KMS-11 (cell line): ENCODE data around the gene MRFAP1.

Source experiments
- H2AFZ ChIP-seq: fragments of 200-600 bp; sonication (generic); 2 replicates; pipeline ENCODE4 v1.6.1; 2016; ENCODE audit warnings: antibody characterized with exemption, mixed run types, low read depth
- H3K27ac ChIP-seq: fragments of 200-600 bp; sonication (generic); 2 replicates; pipeline ENCODE4 v1.6.1; 2016; ENCODE audit warnings: mild to moderate bottlenecking, mixed run types
- H3K27me3 ChIP-seq: fragments of 200-600 bp; sonication (generic); 2 replicates; pipeline ENCODE4 v1.6.1; 2017; ENCODE audit warnings: mild to moderate bottlenecking, low read depth, mixed run types, moderate library complexity; ENCODE audit not compliant: insufficient read depth
- H3K36me3 ChIP-seq: fragments of 200-600 bp; sonication (generic); 2 replicates; pipeline ENCODE4 v1.6.1; 2017; ENCODE audit warnings: mild to moderate bottlenecking, mixed run types; ENCODE audit not compliant: insufficient read depth
- H3K4me1 ChIP-seq: fragments of 200-600 bp; sonication (generic); 2 replicates; pipeline ENCODE4 v1.6.1; 2016; ENCODE audit warnings: mild to moderate bottlenecking, low read depth, mixed run types; ENCODE audit not compliant: poor library complexity, severe bottlenecking
- H3K4me2 ChIP-seq: fragments of 200-600 bp; sonication (generic); 2 replicates; pipeline ENCODE4 v1.7.0; 2016; ENCODE audit warnings: mild to moderate bottlenecking, mixed run types
- H3K4me3 ChIP-seq: fragments of 200-600 bp; sonication (generic); IDR thresholded peaks from 2 replicates; pipeline ENCODE4 v1.6.1; 2017; ENCODE audit warnings: low read depth, low read length, mixed read lengths; ENCODE audit not compliant: insufficient read depth
- H3K79me2 ChIP-seq: fragments of 200-600 bp; sonication (generic); 2 replicates; pipeline ENCODE4 v1.6.1; 2016; ENCODE audit warnings: low read depth, mixed run types; ENCODE audit not compliant: insufficient read depth
- H3K9ac ChIP-seq: fragments of 200-600 bp; sonication (generic); 2 replicates; pipeline ENCODE4 v1.6.1; 2016; ENCODE audit warnings: mild to moderate bottlenecking, mixed run types
- H4K20me1 ChIP-seq: fragments of 200-600 bp; sonication (generic); 2 replicates; pipeline ENCODE4 v1.6.1; 2016; ENCODE audit warnings: mild to moderate bottlenecking, mixed run types; ENCODE audit not compliant: insufficient read depth
- TF ChIP-seq, protein P1 (sequence below): fragments of 200-600 bp; sonication (generic); conservative IDR thresholded peaks from 2 replicates; pipeline ENCODE4 v1.6.1; 2017; ENCODE audit warnings: low read depth, mild to moderate bottlenecking, antibody characterized with exemption, low read length, moderate library complexity, mixed read lengths

Gene MRFAP1

DNA sequence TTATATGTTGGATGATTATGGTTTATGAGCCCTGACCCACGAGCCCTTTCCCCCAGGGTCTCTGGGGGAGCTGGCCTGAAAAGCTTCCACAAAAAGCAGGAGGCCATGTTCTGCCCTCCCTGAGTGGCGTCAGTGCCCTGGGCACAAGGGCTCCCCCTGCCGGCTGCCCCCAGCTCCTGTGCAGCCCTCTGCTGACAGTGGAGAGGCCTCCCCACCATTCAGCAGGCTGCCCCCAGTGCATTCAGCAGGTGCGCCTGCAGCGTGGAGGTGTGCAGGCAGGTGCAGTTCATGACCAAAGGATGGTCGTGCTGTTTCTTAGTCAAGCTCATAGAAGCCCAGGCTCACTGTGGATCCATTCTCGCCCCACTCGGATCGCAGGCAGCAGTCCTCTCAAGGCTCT is 40.7 kb downstream of the MRFAP1 start:
- no peak overlapping the region for H3K9ac ChIP-seq
- peaks cover 3% of the 10 kb centered on the region for H3K4me1 ChIP-seq
- H3K27me3 ChIP-seq = no peaks in the 10 kb centered on the region
- H3K79me2 ChIP-seq = peaks cover 5% of the 10 kb centered on the region; the same call in 1 of the 2 replicates
- no peak overlapping the region for H2AFZ ChIP-seq
- TF ChIP-seq, protein P1, sequence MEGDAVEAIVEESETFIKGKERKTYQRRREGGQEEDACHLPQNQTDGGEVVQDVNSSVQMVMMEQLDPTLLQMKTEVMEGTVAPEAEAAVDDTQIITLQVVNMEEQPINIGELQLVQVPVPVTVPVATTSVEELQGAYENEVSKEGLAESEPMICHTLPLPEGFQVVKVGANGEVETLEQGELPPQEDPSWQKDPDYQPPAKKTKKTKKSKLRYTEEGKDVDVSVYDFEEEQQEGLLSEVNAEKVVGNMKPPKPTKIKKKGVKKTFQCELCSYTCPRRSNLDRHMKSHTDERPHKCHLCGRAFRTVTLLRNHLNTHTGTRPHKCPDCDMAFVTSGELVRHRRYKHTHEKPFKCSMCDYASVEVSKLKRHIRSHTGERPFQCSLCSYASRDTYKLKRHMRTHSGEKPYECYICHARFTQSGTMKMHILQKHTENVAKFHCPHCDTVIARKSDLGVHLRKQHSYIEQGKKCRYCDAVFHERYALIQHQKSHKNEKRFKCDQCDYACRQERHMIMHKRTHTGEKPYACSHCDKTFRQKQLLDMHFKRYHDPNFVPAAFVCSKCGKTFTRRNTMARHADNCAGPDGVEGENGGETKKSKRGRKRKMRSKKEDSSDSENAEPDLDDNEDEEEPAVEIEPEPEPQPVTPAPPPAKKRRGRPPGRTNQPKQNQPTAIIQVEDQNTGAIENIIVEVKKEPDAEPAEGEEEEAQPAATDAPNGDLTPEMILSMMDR = no peak
- no peak overlapping the region for H3K27ac ChIP-seq
- no peaks in the 10 kb centered on the region for H4K20me1 ChIP-seq
- no peaks in the 10 kb centered on the region for H3K36me3 ChIP-seq
- no peak overlapping the region for H3K4me2 ChIP-seq
- no peak overlapping the region for H3K4me3 ChIP-seq

DNA sequence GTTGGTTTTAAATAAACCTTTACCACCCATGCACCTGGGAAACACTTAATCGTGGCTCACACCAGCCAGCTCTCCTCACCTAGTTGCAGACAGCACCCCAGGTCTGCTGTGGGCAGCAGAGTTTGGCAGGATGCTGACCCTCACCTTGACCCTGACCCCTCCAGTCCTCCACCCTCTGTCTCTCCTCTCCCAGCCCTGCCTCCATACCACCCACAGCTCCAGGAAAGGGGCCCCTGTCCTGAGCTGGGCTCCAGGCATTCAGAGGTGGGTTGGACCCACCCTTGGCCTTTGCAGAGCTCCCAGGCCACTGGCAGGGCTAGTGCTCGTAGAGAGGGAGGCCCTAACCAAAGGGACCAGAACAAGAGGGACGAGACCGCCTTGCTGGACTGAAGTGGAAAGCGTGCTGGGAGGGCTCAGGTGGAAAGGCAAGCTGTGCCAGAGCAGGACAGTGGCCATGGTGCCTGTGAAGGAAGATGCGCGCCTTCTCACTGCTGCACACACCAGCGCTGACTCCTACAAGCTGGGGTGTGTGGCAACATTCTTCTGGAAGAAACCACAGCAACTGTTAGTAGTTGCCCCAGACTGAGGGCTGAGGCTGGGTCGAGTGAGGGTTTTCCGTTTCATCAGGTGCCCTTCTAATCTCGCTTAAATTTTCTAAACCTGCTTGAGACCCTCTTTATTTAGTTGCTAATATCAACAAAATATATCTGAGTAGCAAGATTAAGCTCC is 42.5 kb downstream of the MRFAP1 start:
- H3K4me2 ChIP-seq = no peak overlapping the region
- H2AFZ ChIP-seq = no peak overlapping the region
- no peaks in the 10 kb centered on the region for H4K20me1 ChIP-seq
- TF ChIP-seq, protein P1 = no peak
- H3K36me3 ChIP-seq = no peaks in the 10 kb centered on the region
- H3K4me1 ChIP-seq = no peaks in the 10 kb centered on the region
- no peak overlapping the region for H3K9ac ChIP-seq
- no peaks in the 10 kb centered on the region for H3K27me3 ChIP-seq
- H3K79me2 ChIP-seq = no peaks in the 10 kb centered on the region
- no peak overlapping the region for H3K27ac ChIP-seq
- no peak overlapping the region for H3K4me3 ChIP-seq

DNA sequence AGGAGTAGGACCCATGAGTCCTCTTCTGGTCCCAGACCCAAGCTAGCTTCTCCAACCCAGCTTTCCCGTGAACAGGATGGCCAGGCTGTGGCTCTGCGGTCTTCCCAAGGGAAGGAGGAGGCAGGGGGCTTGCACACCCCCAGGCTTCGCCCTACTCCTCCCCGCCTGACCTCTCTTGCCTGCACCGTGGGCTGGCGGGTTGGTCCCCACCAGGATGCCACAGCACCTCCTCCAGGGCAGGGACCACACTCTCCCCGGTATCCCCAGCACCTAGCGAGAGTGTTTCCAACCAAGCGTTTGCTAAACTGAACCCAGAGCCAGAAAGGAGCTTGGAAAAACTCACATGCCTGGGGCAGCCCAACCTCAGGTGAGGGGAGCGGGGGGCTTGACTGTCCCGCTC is 44.2 kb downstream of the MRFAP1 start:
- Histone ChIP-seq H3K36me3 (no peaks in the 10 kb centered on the region), H3K27ac (no peak overlapping the region), H4K20me1 (no peaks in the 10 kb centered on the region), H3K27me3 (no peaks in the 10 kb centered on the region), H3K4me2 (no peak overlapping the region), H3K4me1 (peaks cover 5% of the 10 kb centered on the region), H2AFZ (no peak overlapping the region), H3K4me3 (no peak overlapping the region), H3K9ac (no peak overlapping the region), H3K79me2 (no peaks in the 10 kb centered on the region)
- TF ChIP-seq, protein P1 = no peak

DNA sequence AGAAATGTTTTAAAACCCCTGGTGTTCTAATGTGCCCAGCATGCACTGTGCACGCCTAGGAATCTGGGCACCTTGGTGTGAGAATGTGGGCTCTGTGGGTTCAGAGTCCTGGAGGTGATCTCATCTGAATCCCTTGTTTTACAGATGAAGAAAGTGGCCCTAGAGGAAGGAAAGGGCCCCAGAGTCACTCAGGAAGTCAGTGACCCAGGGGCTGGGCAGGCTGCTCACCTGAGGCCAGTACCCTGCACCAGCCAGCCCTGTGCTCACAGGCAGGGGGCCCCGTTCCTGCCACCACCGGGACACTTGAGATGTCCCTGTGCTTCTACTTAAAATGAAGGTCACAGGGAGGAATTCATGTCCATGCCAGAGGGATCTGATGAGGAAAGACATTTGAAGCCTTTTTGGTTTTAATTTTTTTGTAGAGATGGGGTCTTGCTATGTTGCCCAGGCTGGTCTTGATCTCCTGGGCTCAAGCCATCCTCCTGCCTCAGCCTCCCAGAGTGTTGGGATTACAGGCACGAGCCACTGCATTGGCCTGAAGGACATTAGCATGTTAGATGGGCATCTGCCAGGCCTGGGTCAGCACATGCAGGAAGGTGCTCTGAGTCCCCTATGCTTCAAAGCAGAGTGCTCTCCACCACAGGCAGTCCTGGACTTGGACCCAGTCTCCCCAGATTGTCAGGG is 45.8 kb downstream of the MRFAP1 start:
- Histone ChIP-seq H4K20me1 (no peaks in the 10 kb centered on the region), H3K9ac (no peak overlapping the region), H3K4me2 (no peak overlapping the region), H3K79me2 (no peaks in the 10 kb centered on the region), H3K36me3 (no peaks in the 10 kb centered on the region), H3K4me1 (peaks cover 5% of the 10 kb centered on the region), H3K27me3 (no peaks in the 10 kb centered on the region), H3K4me3 (no peak overlapping the region), H2AFZ (no peak overlapping the region), H3K27ac (no peak overlapping the region)
- TF ChIP-seq, protein P1 = no peak
